GM23248 (cell line): ENCODE results near the gene UBE2QL1. TPM values are rescaled to one million over a fixed set of nuclear protein-coding genes. Genes with fewer than 3 reads are reported as not detected.

ENCODE experiments used
- DNase-seq: peaks from one replicate; pipeline ENCODE4 v3.0.0-alpha.2; 2015
- H2AFZ ChIP-seq: fragments of 200-600 bp; sonication (generic); 2 replicates; pipeline ENCODE4 v1.6.1; 2016; ENCODE audit warnings: antibody characterized with exemption
- H3F3A ChIP-seq: fragments of 200-600 bp; sonication (generic); 2 replicates; pipeline ENCODE4 v1.6.1; 2016; ENCODE audit warnings: mild to moderate bottlenecking, antibody characterized with exemption, mixed run types; ENCODE audit not compliant: insufficient read depth
- H3K27ac ChIP-seq: fragments of 200-600 bp; sonication (generic); 2 replicates; pipeline ENCODE4 v1.5.1; 2016; ENCODE audit warnings: mild to moderate bottlenecking
- H3K27me3 ChIP-seq: fragments of 200-600 bp; sonication (generic); replicated peaks from 2 replicates; pipeline ENCODE4 v1.6.1; 2016; ENCODE audit warnings: mild to moderate bottlenecking; ENCODE audit not compliant: insufficient read depth
- H3K36me3 ChIP-seq: fragments of 200-600 bp; sonication (generic); 2 replicates; pipeline ENCODE4 v1.6.1; 2016; ENCODE audit warnings: low read depth, mild to moderate bottlenecking
- H3K4me1 ChIP-seq: fragments of 200-600 bp; sonication (generic); 2 replicates; pipeline ENCODE4 v1.6.1; 2016; ENCODE audit warnings: mild to moderate bottlenecking; ENCODE audit not compliant: insufficient read depth
- H3K4me2 ChIP-seq: fragments of 200-600 bp; sonication (generic); one replicate; pipeline ENCODE4 v1.6.1; 2016; ENCODE audit warnings: mild to moderate bottlenecking; ENCODE audit not compliant: unreplicated experiment
- H3K4me3 ChIP-seq: fragments of 200-600 bp; sonication (generic); 2 replicates; pipeline ENCODE4 v1.5.1; 2016; ENCODE audit warnings: mild to moderate bottlenecking
- H3K79me2 ChIP-seq: fragments of 200-600 bp; sonication (generic); 2 replicates; pipeline ENCODE4 v1.6.1; 2016; ENCODE audit warnings: mild to moderate bottlenecking; ENCODE audit not compliant: insufficient read depth
- H3K9ac ChIP-seq: fragments of 200-600 bp; sonication (generic); 2 replicates; pipeline ENCODE4 v1.6.1; 2016; ENCODE audit warnings: mild to moderate bottlenecking
- H3K9me2 ChIP-seq: fragments of 200-600 bp; sonication (generic); 2 replicates; pipeline ENCODE4 v1.6.1; 2016; ENCODE audit warnings: mixed run types, mild to moderate bottlenecking, moderate library complexity; ENCODE audit not compliant: insufficient read depth
- H3K9me3 ChIP-seq: fragments of 200-600 bp; sonication (generic); one replicate; pipeline ENCODE4 v1.6.1; 2017; ENCODE audit warnings: low read depth
- H4K20me1 ChIP-seq: fragments of 200-600 bp; sonication (generic); 2 replicates; pipeline ENCODE4 v1.6.0; 2016; ENCODE audit not compliant: insufficient read depth
- EZH2 ChIP-seq: fragments of 200-600 bp; sonication (generic); IDR thresholded peaks from 2 replicates; pipeline ENCODE4 v1.6.1; 2018; ENCODE audit warnings: antibody characterized with exemption, mild to moderate bottlenecking; ENCODE audit not compliant: insufficient read depth, poor library complexity, severe bottlenecking
- EZH2phosphoT487 ChIP-seq: fragments of 200-600 bp; sonication (generic); IDR thresholded peaks from 2 replicates; pipeline ENCODE4 v1.6.1; 2018; ENCODE audit warnings: antibody characterized with exemption, moderate library complexity, mild to moderate bottlenecking, low read depth; ENCODE audit not compliant: insufficient read depth
- WGBS, 2 experiments: methylation state at CpG; one replicate each; pipeline ENCODE4 v1.1.6; 2015 to 2017; ENCODE audit warnings: low lambda C conversion rate in 2 of 2, low coverage in 1 of 2; ENCODE audit errors: missing lambda C conversion rate in 2 of 2; 5-methylcytosine and 5-hydroxymethylcytosine counted together
- in situ Hi-C: fragments of 300-500 bp; cut with MboI; formaldehyde crosslinking; loops from 2 replicates; pipeline ENCODE4 v1.15.0; 2020
- polyA plus RNA-seq: library from polyadenylated mRNA; unstranded; fragments of >200 nt; fragmentation: Nextera tagmentation; extraction: Ambion mirVana; gene quantifications from 2 replicates; pipeline ENCODE4 v1.2.1, GENCODE V29; 2016
- total RNA-seq: library from RNA; depleted of rRNA; stranded (reverse); fragments of >200 nt; shearing (Covaris generic); gene quantifications from 2 replicates; pipeline ENCODE4 v1.2.3, GENCODE V29; 2014

UBE2QL1 gene
- total and polyA plus RNA-seq, 2 experiments from 2014 or later = not detected

GRCh38 chr5:6468104-6468503, 19.4 kb downstream of the UBE2QL1 start:
- no peaks in the 10 kb centered on the region for H3K9me3 ChIP-seq
- DNase-seq = no peak
- 41% methylated on average over 11 of the region's 11 CpGs for WGBS, 2 experiments
- in situ Hi-C loops = no loop called here
- no peaks in the 10 kb centered on the region for H3K4me1 ChIP-seq
- H3K9ac ChIP-seq = no peak overlapping the region
- no peak overlapping the region for H3K4me2 ChIP-seq
- H3K4me3 ChIP-seq = no peak overlapping the region
- no peak overlapping the region for H2AFZ ChIP-seq
- H3K27ac ChIP-seq = no peak overlapping the region
- no peaks in the 10 kb centered on the region for H3K9me2 ChIP-seq
- no peaks in the 10 kb centered on the region for H3K79me2 ChIP-seq
- H4K20me1 ChIP-seq = no peaks in the 10 kb centered on the region
- TF ChIP-seq EZH2 (no peak), EZH2phosphoT487 (no peak)
- H3K27me3 ChIP-seq = no peaks in the 10 kb centered on the region
- H3K36me3 ChIP-seq = no peaks in the 10 kb centered on the region
- no peaks in the 10 kb centered on the region for H3F3A ChIP-seq

GRCh38 chr5:6468870-6469269, 20.2 kb downstream of the UBE2QL1 start:
- no peaks in the 10 kb centered on the region for H3K79me2 ChIP-seq
- WGBS, 2 experiments = 64 to 69% methylated on average over 8 of the region's 8 CpGs
- TF ChIP-seq EZH2 = no peak
- no peak for TF ChIP-seq EZH2phosphoT487
- in situ Hi-C loops = no loop called here
- no peak overlapping the region for H3K4me3 ChIP-seq
- H3K27ac ChIP-seq = no peak overlapping the region
- no peak for DNase-seq
- H3K27me3 ChIP-seq = no peaks in the 10 kb centered on the region
- H3F3A ChIP-seq = no peaks in the 10 kb centered on the region
- no peaks in the 10 kb centered on the region for H3K36me3 ChIP-seq
- no peak overlapping the region for H3K9ac ChIP-seq
- H3K4me1 ChIP-seq = no peaks in the 10 kb centered on the region
- no peaks in the 10 kb centered on the region for H3K9me3 ChIP-seq
- H3K9me2 ChIP-seq = no peaks in the 10 kb centered on the region
- H4K20me1 ChIP-seq = no peaks in the 10 kb centered on the region
- no peak overlapping the region for H3K4me2 ChIP-seq
- no peak overlapping the region for H2AFZ ChIP-seq

- Histone ChIP-seq H3K27me3 (no peaks in the 10 kb centered on the region), H3K79me2 (no peaks in the 10 kb centered on the region), H3F3A (no peaks in the 10 kb centered on the region), H3K9me2 (no peaks in the 10 kb centered on the region), H3K4me2 (no peak overlapping the region), H3K9ac (no peak overlapping the region), H3K4me3 (no peak overlapping the region), H3K36me3 (no peaks in the 10 kb centered on the region), H3K27ac (no peak overlapping the region), H2AFZ (no peak overlapping the region), H4K20me1 (no peaks in the 10 kb centered on the region), H3K9me3 (no peaks in the 10 kb centered on the region), H3K4me1 (no peaks in the 10 kb centered on the region)
- TF ChIP-seq EZH2phosphoT487 (no peak), EZH2 (no peak)
- in situ Hi-C loops = no loop called here
- DNase-seq = no peak
- WGBS, 2 experiments = 71 to 73% methylated on average over 11 of the region's 11 CpGs
These were observed 21.2 kb downstream of the UBE2QL1 start for GRCh38 chr5:6469836-6470235.

- no peaks in the 10 kb centered on the region for H3K9me3 ChIP-seq
- H3F3A ChIP-seq = no peaks in the 10 kb centered on the region
- no peaks in the 10 kb centered on the region for H3K36me3 ChIP-seq
- no peak for DNase-seq
- no peaks in the 10 kb centered on the region for H3K27me3 ChIP-seq
- H3K9me2 ChIP-seq = no peaks in the 10 kb centered on the region
- H3K4me1 ChIP-seq = no peaks in the 10 kb centered on the region
- H3K4me3 ChIP-seq = no peak overlapping the region
- no peak overlapping the region for H3K9ac ChIP-seq
- no peak overlapping the region for H3K27ac ChIP-seq
- TF ChIP-seq EZH2phosphoT487 (no peak), EZH2 (no peak)
- no peak overlapping the region for H2AFZ ChIP-seq
- no peaks in the 10 kb centered on the region for H3K79me2 ChIP-seq
- WGBS, 2 experiments = 11 to 25% methylated on average over 4 of the region's 4 CpGs
- no peak overlapping the region for H3K4me2 ChIP-seq
- no peaks in the 10 kb centered on the region for H4K20me1 ChIP-seq
- in situ Hi-C loops = no loop called here
These were observed 22.0 kb downstream of the UBE2QL1 start for GRCh38 chr5:6470672-6471071.

GRCh38 chr5:6471252-6471651, 22.6 kb downstream of the UBE2QL1 start:
- H3K79me2 ChIP-seq = no peaks in the 10 kb centered on the region
- DNase-seq = no peak
- no peak overlapping the region for H3K4me3 ChIP-seq
- 39 to 45% methylated on average over 1 of the region's 1 CpG for WGBS, 2 experiments
- in situ Hi-C loops = no loop called here
- H3K27ac ChIP-seq = no peak overlapping the region
- TF ChIP-seq EZH2phosphoT487 = no peak
- TF ChIP-seq EZH2 = no peak
- no peaks in the 10 kb centered on the region for H3K36me3 ChIP-seq
- no peaks in the 10 kb centered on the region for H3K27me3 ChIP-seq
- no peaks in the 10 kb centered on the region for H3K4me1 ChIP-seq
- no peak overlapping the region for H2AFZ ChIP-seq
- no peaks in the 10 kb centered on the region for H3F3A ChIP-seq
- no peak overlapping the region for H3K4me2 ChIP-seq
- no peaks in the 10 kb centered on the region for H4K20me1 ChIP-seq
- H3K9ac ChIP-seq = no peak overlapping the region
- no peaks in the 10 kb centered on the region for H3K9me2 ChIP-seq
- H3K9me3 ChIP-seq = no peaks in the 10 kb centered on the region
